ENCODE measurements around the gene VAMP2. TPM values are rescaled to one million over a fixed set of nuclear protein-coding genes. Genes with fewer than 3 reads are reported as not detected.

The VAMP2 gene
- total and polyA plus RNA-seq, 10 of the 15 experiments (the other 5 are each of a cell fraction or from before 2014, with no cell fraction given), result 3.0 to 35.2 (median 25.0) TPM

- TF ChIP-seq POLR2AphosphoS5 (IDR thresholded peaks at IDR 0.05; ENCODE audit: low read length) (peak; percentile 54; the same call in 1 of the 2 replicates), IRF4 (IDR thresholded peaks at IDR 0.05; ENCODE audit: low read depth, low read length) (no peak), PBX3 (IDR thresholded peaks at IDR 0.05; ENCODE audit: insufficient replicate concordance, low read depth, low read length) (peak; percentile 44), SREBF1 (IDR thresholded peaks at IDR 0.05; ENCODE audit: low read length) (0 out of 2 replicates have a peak, but pooled peaks have one; percentile 46), KDM1A (IDR thresholded peaks at IDR 0.05; ENCODE audit: borderline replicate concordance) (no peak), CHD4 (IDR thresholded peaks at IDR 0.05) (no peak), HDGF (IDR thresholded peaks at IDR 0.05) (0 out of 2 replicates have a peak, but pooled peaks have one; percentile 57), SMC3 (IDR thresholded peaks at IDR 0.05; ENCODE audit: borderline replicate concordance, low read length) (peak; percentile 2; the same call in 1 of the 2 replicates), DPF2 (IDR thresholded peaks at IDR 0.05) (peak; percentile 66), POLR2A (IDR thresholded peaks at IDR 0.05; ENCODE audit: low read depth, low read length) (peak; percentile 90), JUND (IDR thresholded peaks at IDR 0.05; ENCODE audit: low read depth, low read length) (peak; percentile 87), SIX5 (IDR thresholded peaks at IDR 0.05; ENCODE audit: low read depth, low read length, severe bottlenecking) (no peak), JUNB (IDR thresholded peaks at IDR 0.05) (no peak), IKZF2 (IDR thresholded peaks at IDR 0.05) (peak; percentile 32 to 40; a peak in 3 of 4 replicates), ATF7 (IDR thresholded peaks at IDR 0.05; ENCODE audit: low read depth) (peak; percentile 79), FOXK2 (IDR thresholded peaks at IDR 0.05) (peak; percentile 83), NBN (IDR thresholded peaks at IDR 0.05) (peak; percentile 66; the same call in 1 of the 2 replicates), BACH1 (IDR thresholded peaks at IDR 0.05; ENCODE audit: borderline replicate concordance) (peak; percentile 51), POLR2AphosphoS2 (IDR thresholded peaks at IDR 0.05; ENCODE audit: low read depth, low read length) (no peak), ETV6 (conservative IDR thresholded peaks at IDR 0.05 in 1 of 2, IDR thresholded peaks at IDR 0.05 in 1 of 2; ENCODE audit: borderline replicate concordance in 1 of 2, low read depth in 1 of 2) (no peak), ZNF217 (IDR thresholded peaks at IDR 0.05) (peak; percentile 63; the same call in 1 of the 2 replicates)
- TF ChIP-seq, protein P1, sequence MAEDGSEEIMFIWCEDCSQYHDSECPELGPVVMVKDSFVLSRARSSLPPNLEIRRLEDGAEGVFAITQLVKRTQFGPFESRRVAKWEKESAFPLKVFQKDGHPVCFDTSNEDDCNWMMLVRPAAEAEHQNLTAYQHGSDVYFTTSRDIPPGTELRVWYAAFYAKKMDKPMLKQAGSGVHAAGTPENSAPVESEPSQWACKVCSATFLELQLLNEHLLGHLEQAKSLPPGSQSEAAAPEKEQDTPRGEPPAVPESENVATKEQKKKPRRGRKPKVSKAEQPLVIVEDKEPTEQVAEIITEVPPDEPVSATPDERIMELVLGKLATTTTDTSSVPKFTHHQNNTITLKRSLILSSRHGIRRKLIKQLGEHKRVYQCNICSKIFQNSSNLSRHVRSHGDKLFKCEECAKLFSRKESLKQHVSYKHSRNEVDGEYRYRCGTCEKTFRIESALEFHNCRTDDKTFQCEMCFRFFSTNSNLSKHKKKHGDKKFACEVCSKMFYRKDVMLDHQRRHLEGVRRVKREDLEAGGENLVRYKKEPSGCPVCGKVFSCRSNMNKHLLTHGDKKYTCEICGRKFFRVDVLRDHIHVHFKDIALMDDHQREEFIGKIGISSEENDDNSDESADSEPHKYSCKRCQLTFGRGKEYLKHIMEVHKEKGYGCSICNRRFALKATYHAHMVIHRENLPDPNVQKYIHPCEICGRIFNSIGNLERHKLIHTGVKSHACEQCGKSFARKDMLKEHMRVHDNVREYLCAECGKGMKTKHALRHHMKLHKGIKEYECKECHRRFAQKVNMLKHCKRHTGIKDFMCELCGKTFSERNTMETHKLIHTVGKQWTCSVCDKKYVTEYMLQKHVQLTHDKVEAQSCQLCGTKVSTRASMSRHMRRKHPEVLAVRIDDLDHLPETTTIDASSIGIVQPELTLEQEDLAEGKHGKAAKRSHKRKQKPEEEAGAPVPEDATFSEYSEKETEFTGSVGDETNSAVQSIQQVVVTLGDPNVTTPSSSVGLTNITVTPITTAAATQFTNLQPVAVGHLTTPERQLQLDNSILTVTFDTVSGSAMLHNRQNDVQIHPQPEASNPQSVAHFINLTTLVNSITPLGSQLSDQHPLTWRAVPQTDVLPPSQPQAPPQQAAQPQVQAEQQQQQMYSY (CRISPR knock-in tag; IDR thresholded peaks at IDR 0.05), result no peak
- TF ChIP-seq, protein P2, sequence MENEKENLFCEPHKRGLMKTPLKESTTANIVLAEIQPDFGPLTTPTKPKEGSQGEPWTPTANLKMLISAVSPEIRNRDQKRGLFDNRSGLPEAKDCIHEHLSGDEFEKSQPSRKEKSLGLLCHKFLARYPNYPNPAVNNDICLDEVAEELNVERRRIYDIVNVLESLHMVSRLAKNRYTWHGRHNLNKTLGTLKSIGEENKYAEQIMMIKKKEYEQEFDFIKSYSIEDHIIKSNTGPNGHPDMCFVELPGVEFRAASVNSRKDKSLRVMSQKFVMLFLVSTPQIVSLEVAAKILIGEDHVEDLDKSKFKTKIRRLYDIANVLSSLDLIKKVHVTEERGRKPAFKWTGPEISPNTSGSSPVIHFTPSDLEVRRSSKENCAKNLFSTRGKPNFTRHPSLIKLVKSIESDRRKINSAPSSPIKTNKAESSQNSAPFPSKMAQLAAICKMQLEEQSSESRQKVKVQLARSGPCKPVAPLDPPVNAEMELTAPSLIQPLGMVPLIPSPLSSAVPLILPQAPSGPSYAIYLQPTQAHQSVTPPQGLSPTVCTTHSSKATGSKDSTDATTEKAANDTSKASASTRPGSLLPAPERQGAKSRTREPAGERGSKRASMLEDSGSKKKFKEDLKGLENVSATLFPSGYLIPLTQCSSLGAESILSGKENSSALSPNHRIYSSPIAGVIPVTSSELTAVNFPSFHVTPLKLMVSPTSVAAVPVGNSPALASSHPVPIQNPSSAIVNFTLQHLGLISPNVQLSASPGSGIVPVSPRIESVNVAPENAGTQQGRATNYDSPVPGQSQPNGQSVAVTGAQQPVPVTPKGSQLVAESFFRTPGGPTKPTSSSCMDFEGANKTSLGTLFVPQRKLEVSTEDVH (IDR thresholded peaks at IDR 0.05; ENCODE audit: low read depth, partially characterized antibody), result no peak
Measured at GRCh38 chr17:8189711-8190477, 27.1 kb upstream of the VAMP2 start, which contains the start of gene BORCS6 (continued).

All from GM12878 (cell line).